NCI-H460 (cell line): ENCODE results near the gene ZNF790. TPM values are rescaled to one million over a fixed set of nuclear protein-coding genes. Genes with fewer than 3 reads are reported as not detected.

Source experiments
- DNase-seq: peaks from one replicate; pipeline ENCODE4 v3.0.0-alpha.2; 2016; ENCODE audit warnings: low read depth; ENCODE audit errors: extremely low read depth
- small RNA-seq, 2 experiments: library from RNA; depleted of rRNA; stranded (forward); fragments of <200 nt; gene quantifications; one replicate each; pipeline ENCODE3, GENCODE V24; 2014
- total RNA-seq: library from RNA; depleted of rRNA; stranded (reverse); fragments of >200 nt; shearing (Covaris generic); gene quantifications from 2 replicates; pipeline ENCODE4 v1.2.3, GENCODE V29; 2014; rRNA removed

Gene ZNF790
- total RNA-seq, 1 experiment from 2014 or later = 7.9 TPM

DNA sequence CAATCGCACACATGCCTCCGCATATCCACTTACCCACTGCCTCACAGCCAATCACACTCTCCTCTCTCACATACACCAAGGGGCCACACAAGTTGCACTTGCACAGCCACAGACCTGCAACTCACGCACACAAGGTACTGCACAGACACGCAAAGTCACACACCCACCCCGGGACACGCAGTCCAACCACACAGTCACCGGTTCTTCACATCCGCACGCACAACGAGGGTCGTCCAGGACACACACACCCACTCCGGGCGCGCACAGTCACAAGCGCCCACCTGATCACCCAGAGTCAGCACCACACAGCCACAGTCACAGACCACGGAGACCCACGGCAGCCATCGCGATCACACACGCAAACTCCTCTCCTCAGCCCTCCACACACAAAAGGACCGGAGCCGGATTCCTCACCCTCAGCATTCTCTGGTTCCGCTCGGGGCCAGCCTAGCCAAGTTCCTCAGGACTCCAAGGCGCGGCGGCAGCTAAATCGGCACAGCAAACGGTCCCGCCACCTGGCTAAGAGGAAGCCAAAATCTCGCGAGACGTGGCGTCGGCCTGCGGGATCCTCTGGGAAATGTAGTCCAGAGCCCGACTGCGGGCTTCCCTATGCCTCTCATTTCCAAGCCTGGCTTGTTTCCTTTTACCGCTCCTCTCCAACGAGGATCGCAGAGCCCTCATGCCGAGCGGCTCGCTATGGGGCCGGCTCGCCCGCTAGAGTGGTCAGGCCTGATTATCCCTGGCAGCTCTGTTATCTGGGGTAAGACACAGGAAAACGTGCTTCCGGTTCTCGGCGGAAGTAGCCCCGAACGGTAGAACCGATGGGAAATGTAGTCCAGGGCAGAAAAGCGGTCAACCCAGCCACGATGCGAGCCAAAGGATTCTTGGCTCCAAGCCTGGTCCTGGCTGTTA, 65.6 kb downstream of the ZNF790 start, which contains the start of gene ZNF850:
TSS of gene ZNF850 (minus strand) at position 497 of the 912 bp plus-strand sequence. CDS start 10,201 bp downstream, outside the sequence.
- peak; percentile 86 for DNase-seq

DNA sequence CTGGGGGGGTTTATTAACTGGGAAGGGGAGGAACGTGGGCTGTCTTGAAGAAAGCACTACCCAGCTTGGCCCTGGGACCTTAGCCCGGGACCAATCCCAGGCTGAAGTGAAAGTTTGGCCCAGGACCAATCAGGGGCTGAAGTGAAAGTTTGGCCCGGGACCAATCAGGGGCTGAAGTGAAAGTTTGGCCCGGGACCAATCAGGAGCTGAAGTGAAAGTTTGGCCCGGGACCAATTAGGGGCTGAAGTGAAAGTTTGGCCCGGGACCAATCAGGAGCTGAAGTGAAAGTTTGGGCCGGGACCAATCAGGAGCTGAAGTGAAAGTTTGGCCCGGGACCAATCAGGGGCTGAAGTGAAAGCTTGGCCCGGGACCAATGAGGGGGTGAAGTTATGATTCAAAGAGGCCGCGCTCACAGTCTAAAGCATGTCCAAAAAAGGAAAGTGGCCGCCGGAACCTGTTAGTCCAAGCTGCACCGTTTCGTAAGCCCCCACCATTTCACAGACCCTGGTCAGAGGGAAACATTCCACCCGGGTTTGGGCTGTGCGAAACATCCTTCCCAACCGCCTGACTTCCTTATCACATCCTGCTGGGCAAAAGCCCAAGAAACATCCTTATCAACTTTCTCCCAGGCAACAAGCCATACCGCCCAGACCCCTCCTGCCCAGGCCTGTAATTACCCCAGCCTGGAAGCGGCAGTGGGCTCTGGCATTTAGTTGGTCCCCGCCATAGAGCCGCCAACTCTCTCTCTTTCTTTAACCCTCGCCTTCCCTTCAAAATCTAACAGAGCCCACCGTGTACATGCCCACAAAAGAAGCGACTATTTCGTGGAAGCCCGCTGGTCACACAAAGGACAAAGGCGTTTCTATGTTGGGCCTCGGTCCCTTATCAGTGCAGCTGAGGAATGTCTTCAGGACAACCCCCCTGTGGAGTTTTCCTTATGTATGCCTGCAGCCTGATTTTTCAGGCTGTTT, 66.6 kb downstream of the ZNF790 start:
- DNase-seq = no peak

Small RNA genes lying within 50 kb of the gene (small RNA-seq; reads per million reads assigned to genes)
- gene RF00019 = 0 reads per million in 2 experiments

Other genes starting within 250 kb of the ZNF790 start
- gene ZNF382, start 233.1 kb downstream of the ZNF790 start, total RNA-seq = 0.37 and 0.92 TPM in 2 replicates
- gene ZNF461, start 171.6 kb downstream of the ZNF790 start, total RNA-seq = 7.5 and 13.0 TPM in 2 replicates
- gene ZNF567, start 150.8 kb downstream of the ZNF790 start, total RNA-seq = 6.4 and 9.5 TPM in 2 replicates
- gene ZNF850, start 65.6 kb downstream of the ZNF790 start, total RNA-seq = 3.0 and 4.1 TPM in 2 replicates
- 1.9 and 2.6 TPM in 2 replicates for gene ZNF345, start 12.5 kb upstream of the ZNF790 start, total RNA-seq
- 2.1 and 2.2 TPM in 2 replicates for gene ZNF829, start 77.9 kb upstream of the ZNF790 start, total RNA-seq
- gene ZNF568, start 77.9 kb upstream of the ZNF790 start, total RNA-seq = 6.9 and 7.4 TPM in 2 replicates
- gene ZNF420, start 240.0 kb upstream of the ZNF790 start, total RNA-seq = 9.2 and 10.0 TPM in 2 replicates